ENCODE results near the gene DPP6.

DPP6 gene

DNA sequence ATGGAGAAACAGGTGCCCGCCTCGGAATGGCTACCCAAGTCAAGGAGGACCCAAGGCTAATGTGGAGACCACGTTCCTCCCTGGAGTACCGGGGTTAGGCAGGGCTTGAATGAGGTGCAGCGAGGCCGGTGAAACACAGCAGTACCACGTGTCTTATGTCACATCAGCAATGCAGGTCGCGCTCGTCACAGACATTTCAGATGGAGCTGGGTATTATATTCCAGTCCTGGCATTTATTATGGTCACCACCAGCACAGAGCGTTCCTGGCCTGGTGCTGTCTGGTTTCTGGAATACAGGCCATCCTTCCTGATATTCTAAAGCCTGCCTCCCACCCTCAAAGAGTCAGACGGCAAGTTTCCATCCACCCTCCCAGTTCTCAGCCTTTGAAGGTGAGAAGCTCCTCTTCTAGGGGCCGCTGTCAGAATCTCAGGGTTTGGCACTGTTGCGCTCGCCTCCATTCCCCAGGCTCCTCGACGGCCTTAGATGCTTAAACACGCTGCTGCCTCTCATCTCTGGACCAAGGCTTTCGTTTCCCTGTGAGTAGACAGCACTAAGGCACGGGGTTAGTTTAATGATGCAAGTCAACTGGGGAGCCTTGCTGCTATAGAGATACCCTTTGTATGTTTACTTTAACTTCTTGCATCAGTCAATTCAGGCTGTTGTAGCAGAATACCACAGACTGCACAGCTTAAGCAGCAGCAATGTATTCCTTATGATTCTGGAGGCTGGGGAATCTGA is 377.6 kb downstream of the DPP6 start:
- no peak for DNase-seq (ENCODE audit: low read depth, low spot score)
- ChIA-PET POLR2A (no interaction called here), CTCF (no interaction called here)
- TF ChIP-seq, protein P1, sequence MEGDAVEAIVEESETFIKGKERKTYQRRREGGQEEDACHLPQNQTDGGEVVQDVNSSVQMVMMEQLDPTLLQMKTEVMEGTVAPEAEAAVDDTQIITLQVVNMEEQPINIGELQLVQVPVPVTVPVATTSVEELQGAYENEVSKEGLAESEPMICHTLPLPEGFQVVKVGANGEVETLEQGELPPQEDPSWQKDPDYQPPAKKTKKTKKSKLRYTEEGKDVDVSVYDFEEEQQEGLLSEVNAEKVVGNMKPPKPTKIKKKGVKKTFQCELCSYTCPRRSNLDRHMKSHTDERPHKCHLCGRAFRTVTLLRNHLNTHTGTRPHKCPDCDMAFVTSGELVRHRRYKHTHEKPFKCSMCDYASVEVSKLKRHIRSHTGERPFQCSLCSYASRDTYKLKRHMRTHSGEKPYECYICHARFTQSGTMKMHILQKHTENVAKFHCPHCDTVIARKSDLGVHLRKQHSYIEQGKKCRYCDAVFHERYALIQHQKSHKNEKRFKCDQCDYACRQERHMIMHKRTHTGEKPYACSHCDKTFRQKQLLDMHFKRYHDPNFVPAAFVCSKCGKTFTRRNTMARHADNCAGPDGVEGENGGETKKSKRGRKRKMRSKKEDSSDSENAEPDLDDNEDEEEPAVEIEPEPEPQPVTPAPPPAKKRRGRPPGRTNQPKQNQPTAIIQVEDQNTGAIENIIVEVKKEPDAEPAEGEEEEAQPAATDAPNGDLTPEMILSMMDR (IDR thresholded peaks at IDR 0.05; ENCODE audit: insufficient read depth, low read length, missing control alignments), result no peak
- H3K4me3 ChIP-seq (ENCODE audit: low read depth, low read length), result no peak overlapping the region

DNA sequence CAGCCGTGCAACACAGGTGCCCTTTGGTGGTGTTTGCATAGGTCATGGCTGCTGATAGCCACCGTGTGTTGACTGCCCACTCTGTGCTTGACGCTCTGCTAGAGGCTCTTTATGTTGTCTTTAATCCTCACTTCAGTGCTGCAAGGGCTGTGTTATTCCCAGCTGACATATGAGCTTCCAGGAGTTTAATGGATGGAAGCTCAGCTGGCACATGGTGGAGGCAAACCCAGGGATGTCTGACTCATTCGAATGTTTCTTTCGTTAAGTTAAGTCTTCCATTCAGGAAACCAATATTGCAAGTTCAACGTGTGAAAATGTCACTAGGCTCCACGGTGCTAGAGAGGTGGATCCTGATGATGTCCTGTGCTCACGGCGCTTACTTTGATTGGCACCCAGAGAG is 378.4 kb downstream of the DPP6 start:
- DNase-seq (ENCODE audit: low read depth, low spot score), result no peak
- CTCF ChIA-PET, result no interaction called here
- TF ChIP-seq, protein P1 (IDR thresholded peaks at IDR 0.05; ENCODE audit: insufficient read depth, low read length, missing control alignments), result no peak
- no peak overlapping the region for H3K4me3 ChIP-seq (ENCODE audit: low read depth, low read length)
- POLR2A ChIA-PET, result no interaction called here

DNA sequence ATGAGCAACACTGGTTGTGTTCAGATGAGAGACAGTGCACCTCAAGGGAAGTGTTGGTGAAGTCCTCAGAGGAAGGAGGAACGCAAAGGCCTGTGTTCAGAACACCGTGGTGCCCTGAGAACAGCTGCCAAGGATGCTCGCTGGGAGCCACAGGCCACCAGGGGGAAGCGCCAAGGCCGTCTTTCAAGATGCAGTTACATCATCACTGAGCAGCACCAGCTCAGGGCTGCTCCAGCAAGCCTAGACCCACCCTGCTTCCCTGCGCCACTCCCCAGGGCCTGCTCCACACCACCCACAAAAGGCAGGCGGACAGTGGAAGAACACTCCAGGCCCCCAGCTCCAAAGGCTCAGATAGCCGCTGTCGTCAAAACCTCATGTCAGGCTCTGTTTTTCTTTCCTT is 378.8 kb downstream of the DPP6 start:
- ChIA-PET CTCF (no interaction called here), POLR2A (no interaction called here)
- DNase-seq (ENCODE audit: low read depth, low spot score), result no peak
- TF ChIP-seq, protein P1 (IDR thresholded peaks at IDR 0.05; ENCODE audit: insufficient read depth, low read length, missing control alignments), result no peak
- H3K4me3 ChIP-seq (ENCODE audit: low read depth, low read length), result no peak overlapping the region

DNA sequence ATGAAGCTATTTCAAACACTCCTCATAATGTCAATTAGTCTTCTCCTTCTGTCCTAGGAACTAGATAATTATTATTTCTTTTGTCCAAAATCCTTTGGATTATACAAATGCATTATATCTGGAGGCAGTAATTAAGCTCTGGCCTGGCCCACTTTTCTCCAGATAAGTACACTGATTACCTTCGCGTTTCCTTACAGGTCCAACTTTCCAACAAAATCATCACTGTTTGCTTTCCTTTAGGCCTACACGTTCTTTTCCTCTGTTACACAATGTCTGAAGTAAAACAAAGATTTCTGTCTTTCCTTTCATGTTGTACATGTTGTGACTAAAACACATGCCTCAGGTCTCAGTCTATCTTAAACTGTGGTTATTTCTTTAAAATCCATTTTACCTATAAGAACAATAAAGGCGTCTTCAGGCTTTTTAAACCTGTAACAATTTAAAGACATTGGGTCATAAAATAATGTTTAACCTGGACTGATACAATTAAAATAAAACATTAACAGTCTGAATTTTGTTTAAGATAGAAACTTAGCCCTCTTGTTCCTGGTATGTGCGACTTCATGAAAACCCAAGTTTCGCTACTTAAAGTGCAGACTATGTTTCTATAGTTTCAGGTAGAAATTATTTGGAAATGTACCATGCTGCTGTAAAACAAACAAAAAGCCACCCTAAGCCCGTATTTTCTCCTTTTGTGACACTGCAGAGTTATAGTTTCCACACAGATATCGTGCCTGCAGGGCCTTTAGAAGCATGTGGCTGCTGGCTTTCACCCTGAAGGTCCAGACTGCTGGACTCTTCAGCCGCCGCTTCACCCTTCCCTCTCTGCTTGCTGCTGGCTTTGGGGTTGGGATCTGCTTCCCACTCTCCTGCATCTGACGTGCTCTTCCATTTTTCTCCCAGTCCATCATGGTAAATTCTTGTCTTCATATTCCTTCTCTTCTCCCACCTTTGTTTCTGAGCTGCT is 381.7 kb downstream of the DPP6 start:
- ChIA-PET CTCF (no interaction called here), POLR2A (no interaction called here)
- TF ChIP-seq, protein P1 (IDR thresholded peaks at IDR 0.05; ENCODE audit: insufficient read depth, low read length, missing control alignments), result no peak
- no peak overlapping the region for H3K4me3 ChIP-seq (ENCODE audit: low read depth, low read length)
- DNase-seq (ENCODE audit: low read depth, low spot score), result no peak

DNA sequence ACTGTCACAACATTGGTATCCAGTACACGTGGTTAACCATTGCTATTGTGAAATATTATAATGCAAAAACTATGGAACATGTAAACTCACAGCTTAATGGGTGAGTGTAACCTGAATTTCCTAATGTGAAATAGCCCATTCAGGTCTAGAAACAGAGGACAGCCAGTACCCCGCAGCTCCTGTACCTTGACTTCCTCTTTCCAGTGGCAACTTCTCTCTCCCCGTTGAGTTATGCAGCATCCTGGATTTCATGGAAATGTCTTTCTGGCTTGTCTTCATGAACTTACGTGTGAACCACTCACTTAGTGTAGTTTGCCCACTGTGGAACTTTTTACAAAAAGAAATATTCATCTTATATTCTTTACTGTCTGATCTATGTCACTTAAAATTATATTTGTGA is 384.4 kb downstream of the DPP6 start:
- no peak for DNase-seq (ENCODE audit: low read depth, low spot score)
- ChIA-PET CTCF (no interaction called here), POLR2A (no interaction called here)
- TF ChIP-seq, protein P1 (IDR thresholded peaks at IDR 0.05; ENCODE audit: insufficient read depth, low read length, missing control alignments), result no peak
- H3K4me3 ChIP-seq (ENCODE audit: low read depth, low read length), result no peak overlapping the region

DNA sequence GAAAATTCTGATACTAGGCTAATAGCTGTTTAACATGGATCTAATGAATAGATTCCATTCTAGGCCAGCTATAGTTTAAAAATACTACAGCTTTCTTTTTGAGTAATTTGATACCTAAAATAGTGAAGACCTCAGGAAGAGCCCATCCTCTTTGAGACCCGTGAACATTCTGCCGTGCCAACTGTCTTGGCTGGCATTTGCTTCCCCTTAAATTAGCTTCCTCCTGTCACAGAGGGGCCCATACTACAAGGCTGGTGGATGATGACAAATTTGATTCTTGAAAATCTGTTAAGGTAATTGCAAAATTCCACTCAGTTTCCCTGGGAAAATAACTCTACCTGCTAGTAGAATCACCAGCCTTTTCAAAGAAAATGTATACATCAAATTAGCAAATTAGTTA is 385.0 kb downstream of the DPP6 start:
- DNase-seq (ENCODE audit: low read depth, low spot score), result no peak
- no peak overlapping the region for H3K4me3 ChIP-seq (ENCODE audit: low read depth, low read length)
- ChIA-PET CTCF (no interaction called here), POLR2A (no interaction called here)
- TF ChIP-seq, protein P1 (IDR thresholded peaks at IDR 0.05; ENCODE audit: insufficient read depth, low read length, missing control alignments), result no peak
